Esophagus squamous epithelium (tissue), 5 donors: ENCODE data around the gene FGF3. TPM values are rescaled to one million over a fixed set of nuclear protein-coding genes. Genes with fewer than 3 reads are reported as not detected.

Source experiments
- DNase-seq: peaks from one replicate; lab custom pipeline; 2025; lab: John Stamatoyannopoulos, UW
- H3K27ac ChIP-seq, 4 donors: fragments of 200-600 bp; sonication (generic); one replicate each; pipeline ENCODE4 v1.5.1; 2016 to 2019; ENCODE audit warnings: mild to moderate bottlenecking in 1 of 4
- H3K27me3 ChIP-seq, 4 donors: fragments of 200-600 bp; sonication (generic); 1 replicate in 3 of 4; 2 replicates in 1 of 4; pipeline versions ENCODE4 v1.5.1 to v1.6.0; 2017 to 2021; ENCODE audit warnings: antibody characterized with exemption in 1 of 4
- H3K36me3 ChIP-seq, 3 donors: fragments of 200-600 bp; sonication (generic); one replicate each; pipeline ENCODE4 v1.5.1; 2016 to 2019
- H3K4me1 ChIP-seq, 3 donors: fragments of 200-600 bp; sonication (generic); one replicate each; pipeline ENCODE4 v1.5.1; 2017 to 2019
- H3K4me3 ChIP-seq, 4 donors: fragments of 200-600 bp; sonication (generic); 1 replicate in 3 of 4; 2 replicates in 1 of 4; pipeline ENCODE4 v1.5.1; 2016 to 2019; ENCODE audit warnings: mild to moderate bottlenecking in 2 of 4, moderate library complexity in 1 of 4
- H3K9me3 ChIP-seq, 3 donors: fragments of 200-600 bp; sonication (generic); one replicate each; pipeline ENCODE4 v1.5.1; 2016 to 2019
- CTCF ChIP-seq, 6 experiments: fragments of 450-650 bp in 4 of 6; fragments of 200-600 bp in 2 of 6; sonication (generic) in 2 of 6; IDR thresholded peaks; one replicate each; pipeline ENCODE4 v1.5.1; 2016 to 2019; ENCODE audit warnings: antibody characterized with exemption in 6 of 6, mild to moderate bottlenecking in 4 of 6, moderate library complexity in 4 of 6
- POLR2A ChIP-seq, 4 donors: fragments of 450-650 bp; IDR thresholded peaks; one replicate each; pipeline ENCODE4 v1.6.1; 2017; ENCODE audit warnings: antibody characterized with exemption in 4 of 4, mild to moderate bottlenecking in 4 of 4, moderate library complexity in 3 of 4
- WGBS, 2 donors: methylation state at CpG; one replicate each; pipeline ENCODE4 v1.1.5; 2018; 5-methylcytosine and 5-hydroxymethylcytosine counted together
- intact Hi-C: fragments of 100-400 bp; cut with DNase I; formaldehyde crosslinking; loops from one replicate; pipeline ENCODE4 v1.15.0; 2022
- total RNA-seq, 4 donors: library from RNA; depleted of rRNA; stranded (reverse); fragments of >200 nt; gene quantifications; one replicate each; pipeline ENCODE4 v1.1.0, GENCODE V29; 2016
- donor health status: DM: yes; HTN: yes; CAD: no.

Gene FGF3
- total RNA-seq, 4 donors from 2014 or later, result not detected

DNA sequence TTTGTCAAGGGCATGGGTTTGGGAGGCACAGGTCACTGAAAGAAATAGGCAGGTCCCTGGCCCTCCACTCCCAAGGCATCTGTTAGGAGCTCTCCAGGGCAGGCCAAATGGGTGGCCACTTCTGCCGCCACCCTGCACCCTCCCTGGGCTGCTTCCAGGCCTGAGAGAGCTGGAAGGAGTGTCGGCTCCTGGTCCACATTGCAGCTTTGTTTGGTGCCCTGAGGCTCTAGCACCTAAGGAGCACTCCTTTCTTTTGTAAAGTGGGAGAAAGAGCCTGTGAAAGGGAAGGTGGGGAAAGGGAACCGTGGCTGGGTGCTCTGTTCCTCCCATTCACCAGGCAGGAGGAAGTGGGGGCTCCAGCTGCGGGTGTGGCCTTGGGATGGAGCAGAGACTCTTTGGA is 31.8 kb downstream of the FGF3 start:
- Histone ChIP-seq H3K27ac (no peak overlapping the region), H3K4me3 (no peak overlapping the region), H3K9me3 (no peaks in the 10 kb centered on the region), H3K36me3 (no peaks in the 10 kb centered on the region), H3K27me3 (peaks cover 0 to 26% (median 0%) of the 10 kb centered on the region in 4 donors), H3K4me1 (no peaks in the 10 kb centered on the region)
- no peak for DNase-seq
- 49 to 53% methylated on average over 4 of the region's 4 CpGs for WGBS, 2 donors
- intact Hi-C loops, result no loop called here
- TF ChIP-seq CTCF (IDR thresholded peaks at IDR 0.05) (no peak), POLR2A (IDR thresholded peaks at IDR 0.05) (no peak)

- 42 to 68% methylated on average over 3 to 8 of the region's 8 CpGs for WGBS, 2 donors
- DNase-seq, result no peak
- Histone ChIP-seq H3K9me3 (no peaks in the 10 kb centered on the region), H3K27ac (no peak overlapping the region), H3K4me1 (no peaks in the 10 kb centered on the region), H3K36me3 (no peaks in the 10 kb centered on the region), H3K4me3 (no peak overlapping the region), H3K27me3 (peaks cover 0 to 54% (median 3%) of the 10 kb centered on the region in 4 donors)
- no peak for TF ChIP-seq POLR2A (IDR thresholded peaks at IDR 0.05)
- intact Hi-C loops, result no loop called here
Measured at GRCh38 chr11:69781241-69781640, 38.0 kb downstream of the FGF3 start.

DNA sequence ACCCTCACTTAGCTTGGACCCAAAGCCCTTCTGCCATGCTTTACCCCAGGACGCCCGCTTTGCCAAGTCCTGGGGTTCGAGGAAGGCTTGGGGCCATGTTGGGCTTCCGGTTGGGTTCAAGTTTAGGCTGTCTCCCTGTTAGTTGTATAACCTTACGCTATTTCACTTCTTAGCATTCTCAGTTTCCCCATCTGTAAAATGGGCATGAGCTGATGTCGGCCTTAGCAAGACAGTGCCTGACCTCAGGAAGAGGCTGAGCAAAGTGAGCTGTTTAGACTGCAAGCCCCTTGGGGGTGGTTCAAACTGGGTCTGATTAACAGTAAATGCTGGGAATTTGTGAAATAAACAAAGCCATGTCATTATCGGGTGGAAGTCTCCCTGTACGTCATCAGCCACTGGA is 40.8 kb downstream of the FGF3 start:
- no peak overlapping the region for H3K4me3 ChIP-seq
- TF ChIP-seq POLR2A (IDR thresholded peaks at IDR 0.05) (no peak), CTCF (IDR thresholded peaks at IDR 0.05) (no peak)
- no peak overlapping the region for H3K27ac ChIP-seq
- WGBS, 2 donors, result 83 to 88% methylated on average over 4 to 8 of the region's 8 CpGs
- no peaks in the 10 kb centered on the region for H3K36me3 ChIP-seq
- peaks cover 0 to 17% (median 0%) of the 10 kb centered on the region in 3 donors for H3K4me1 ChIP-seq
- intact Hi-C loops, result no loop called here
- no peaks in the 10 kb centered on the region for H3K9me3 ChIP-seq
- H3K27me3 ChIP-seq, result peaks cover 16 to 77% (median 18%) of the 10 kb centered on the region in 4 donors
- no peak for DNase-seq

GRCh38 chr11:69775163-69775755 is 44.0 kb downstream of the FGF3 start, which contains the start of gene FGF4:
Gene FGF4 (minus strand): TSS chr11:69775341. CDS start chr11:69775084, 257 bp downstream.
- no peak within 1 kb of the TSS for H3K27ac ChIP-seq
- intact Hi-C loops, result no loop called here
- H3K4me3 ChIP-seq, result no peak within 1 kb of the TSS
- TF ChIP-seq CTCF (IDR thresholded peaks at IDR 0.05) (no peak), POLR2A (IDR thresholded peaks at IDR 0.05) (no peak)
- H3K4me1 ChIP-seq, result peaks cover 0 to 17% (median 0%) of the 10 kb centered on the region in 3 donors
- WGBS, 2 donors, result 2 to 3% methylated on average over 8 to 10 of the region's 66 CpGs
- peaks cover 16 to 87% (median 18%) of the 10 kb centered on the region in 4 donors for H3K27me3 ChIP-seq
- no peaks in the 10 kb centered on the region for H3K9me3 ChIP-seq
- no peak for DNase-seq
- H3K36me3 ChIP-seq, result no peaks in the 10 kb centered on the region

DNA sequence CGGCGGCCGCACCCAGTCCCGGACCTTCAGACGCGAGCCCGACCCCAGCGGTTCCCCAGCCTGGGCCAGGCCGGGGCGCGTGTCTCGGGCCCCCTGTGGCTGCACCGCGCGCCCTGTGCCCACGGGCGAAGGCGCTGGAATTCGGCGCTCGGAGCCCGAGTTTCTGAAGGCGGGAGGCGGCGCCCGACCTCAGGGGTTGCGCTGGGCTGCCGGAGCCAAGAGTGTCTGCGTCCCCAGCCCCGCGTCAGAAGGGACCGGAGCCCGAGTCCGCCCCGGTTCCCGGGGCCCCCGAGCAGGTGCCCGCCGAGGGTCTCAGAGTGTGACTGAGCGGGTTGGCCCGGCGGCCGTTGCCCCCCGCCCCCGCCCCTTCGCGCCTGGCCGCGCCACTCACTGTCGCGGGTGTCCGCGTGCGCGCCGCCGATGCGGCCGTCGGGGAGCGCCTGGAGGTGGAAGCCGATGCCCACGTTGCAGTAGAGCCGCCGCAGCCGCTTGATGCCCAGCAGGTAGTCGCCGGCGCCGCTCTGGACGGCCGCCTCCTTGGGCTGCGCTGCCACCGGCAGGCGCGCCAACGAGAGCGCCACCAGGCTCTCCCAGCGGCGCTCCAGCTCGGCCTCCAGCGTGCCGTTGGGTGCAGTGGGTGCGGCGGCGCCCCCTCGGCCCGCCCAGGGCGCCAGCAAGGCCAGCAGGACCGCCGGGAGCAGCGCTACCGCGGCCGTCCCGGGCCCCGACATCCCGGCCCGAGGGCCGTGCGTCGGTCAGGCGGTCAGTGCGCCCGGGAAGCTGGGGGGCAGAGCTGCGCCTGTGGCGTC is 44.7 kb downstream of the FGF3 start:
- peaks cover 16 to 94% (median 18%) of the 10 kb centered on the region in 4 donors for H3K27me3 ChIP-seq
- peaks cover 0 to 17% (median 0%) of the 10 kb centered on the region in 3 donors for H3K4me1 ChIP-seq
- WGBS, 2 donors, result 1% methylated on average over 21 of the region's 107 CpGs; no CpG with 5 or more reads in 1 of the 2 donors
- no peaks in the 10 kb centered on the region for H3K9me3 ChIP-seq
- DNase-seq, result no peak
- no peak overlapping the region for H3K4me3 ChIP-seq
- H3K36me3 ChIP-seq, result no peaks in the 10 kb centered on the region
- no peak overlapping the region for H3K27ac ChIP-seq
- intact Hi-C loops, result no loop called here
- no peak for TF ChIP-seq POLR2A (IDR thresholded peaks at IDR 0.05)
- no peak for TF ChIP-seq CTCF (IDR thresholded peaks at IDR 0.05)
